Progenitor cell of endocrine pancreas (in vitro differentiated cells): ENCODE data around the gene MCRIP1. TPM values are rescaled to one million over a fixed set of nuclear protein-coding genes. Genes with fewer than 3 reads are reported as not detected.

ENCODE experiments used
- DNase-seq: peaks from one replicate; pipeline ENCODE4 v3.0.0; 2021; ENCODE audit warnings: low spot score; ENCODE audit not compliant: unreplicated experiment
- H3K27ac Mint-ChIP-seq: 2 replicates; pipeline ENCODE4 v1.8.0; 2021; ENCODE audit warnings: mild to moderate bottlenecking, moderate library complexity, mixed read lengths
- H3K27me3 Mint-ChIP-seq: 2 replicates; pipeline ENCODE4 v1.8.0; 2021; ENCODE audit warnings: mixed read lengths
- H3K36me3 Mint-ChIP-seq: 2 replicates; pipeline ENCODE4 v1.8.0; 2022; ENCODE audit warnings: mixed read lengths; ENCODE audit not compliant: insufficient read depth
- H3K4me1 Mint-ChIP-seq: 2 replicates; pipeline ENCODE4 v1.8.0; 2021; ENCODE audit warnings: low read depth, mixed read lengths
- H3K4me3 Mint-ChIP-seq: 2 replicates; pipeline ENCODE4 v1.8.0; 2021; ENCODE audit warnings: low read depth, mild to moderate bottlenecking, moderate library complexity, mixed read lengths
- H3K9me3 Mint-ChIP-seq: 2 replicates; pipeline ENCODE4 v1.8.0; 2021; ENCODE audit warnings: low read depth, mixed read lengths
- total RNA-seq: library from RNA; stranded (reverse); gene quantifications from 2 replicates; pipeline ENCODE4 v1.2.1, GENCODE V29; 2021
- TF ChIP-seq, protein P1 (sequence below): fragments of 200-600 bp; sonication (generic); IDR thresholded peaks from one replicate; pipeline ENCODE4 v1.5.0; 2021; ENCODE audit warnings: antibody characterized with exemption, mild to moderate bottlenecking; ENCODE audit not compliant: unreplicated experiment

Gene MCRIP1
- total RNA-seq, 1 donor from 2014 or later = 157 TPM

DNA sequence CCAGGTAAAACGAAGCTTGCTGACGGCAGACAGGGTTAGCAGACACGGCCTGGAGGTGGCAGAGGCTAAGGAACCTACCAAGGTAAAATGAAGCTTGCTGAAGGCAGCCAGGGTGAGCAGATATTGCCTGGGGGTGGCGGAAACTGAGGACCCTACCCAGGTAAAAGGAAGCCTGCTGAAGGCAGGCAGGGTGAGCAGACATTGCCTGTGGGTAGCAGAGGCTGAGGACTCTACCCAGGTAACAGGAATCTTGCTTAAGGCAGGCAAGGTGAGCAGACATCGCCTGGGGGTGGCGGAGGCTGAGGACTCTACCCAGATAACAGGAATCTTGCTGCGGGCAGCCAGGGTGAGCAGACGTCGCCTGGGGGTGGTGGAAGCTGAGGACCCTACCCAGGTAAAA lies 31.8 kb downstream of the MCRIP1 start:
- TF ChIP-seq, protein P1, sequence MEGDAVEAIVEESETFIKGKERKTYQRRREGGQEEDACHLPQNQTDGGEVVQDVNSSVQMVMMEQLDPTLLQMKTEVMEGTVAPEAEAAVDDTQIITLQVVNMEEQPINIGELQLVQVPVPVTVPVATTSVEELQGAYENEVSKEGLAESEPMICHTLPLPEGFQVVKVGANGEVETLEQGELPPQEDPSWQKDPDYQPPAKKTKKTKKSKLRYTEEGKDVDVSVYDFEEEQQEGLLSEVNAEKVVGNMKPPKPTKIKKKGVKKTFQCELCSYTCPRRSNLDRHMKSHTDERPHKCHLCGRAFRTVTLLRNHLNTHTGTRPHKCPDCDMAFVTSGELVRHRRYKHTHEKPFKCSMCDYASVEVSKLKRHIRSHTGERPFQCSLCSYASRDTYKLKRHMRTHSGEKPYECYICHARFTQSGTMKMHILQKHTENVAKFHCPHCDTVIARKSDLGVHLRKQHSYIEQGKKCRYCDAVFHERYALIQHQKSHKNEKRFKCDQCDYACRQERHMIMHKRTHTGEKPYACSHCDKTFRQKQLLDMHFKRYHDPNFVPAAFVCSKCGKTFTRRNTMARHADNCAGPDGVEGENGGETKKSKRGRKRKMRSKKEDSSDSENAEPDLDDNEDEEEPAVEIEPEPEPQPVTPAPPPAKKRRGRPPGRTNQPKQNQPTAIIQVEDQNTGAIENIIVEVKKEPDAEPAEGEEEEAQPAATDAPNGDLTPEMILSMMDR = no peak
- no peaks in the 10 kb centered on the region for H3K4me1 Mint-ChIP-seq
- no peak for DNase-seq
- peaks cover 49% of the 10 kb centered on the region for H3K27me3 Mint-ChIP-seq
- H3K9me3 Mint-ChIP-seq = peaks cover 3% of the 10 kb centered on the region
- H3K27ac Mint-ChIP-seq = no peak overlapping the region
- no peak overlapping the region for H3K4me3 Mint-ChIP-seq
- peaks cover 2% of the 10 kb centered on the region for H3K36me3 Mint-ChIP-seq

DNA sequence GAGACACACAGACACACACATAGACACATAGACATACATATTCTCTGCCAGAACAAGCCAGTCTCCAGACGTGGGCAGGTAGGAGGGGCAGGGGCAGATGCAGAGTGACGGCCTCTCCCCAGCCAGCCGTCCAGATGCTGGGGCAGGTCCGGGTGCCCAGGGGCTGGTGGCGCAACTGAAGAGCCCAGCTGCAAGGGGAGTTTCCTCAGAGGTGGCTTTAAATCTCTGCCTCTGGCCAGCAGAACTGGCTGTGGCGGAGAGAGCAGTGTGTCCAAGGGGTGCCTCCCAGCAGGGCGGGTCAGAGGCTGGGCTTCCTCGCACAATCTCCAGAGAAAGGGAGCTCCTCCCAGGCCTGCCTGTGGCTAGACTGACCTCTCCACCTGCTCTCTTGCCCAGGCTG lies 38.6 kb downstream of the MCRIP1 start:
- no peak overlapping the region for H3K27ac Mint-ChIP-seq
- TF ChIP-seq, protein P1 = no peak
- H3K4me1 Mint-ChIP-seq = no peaks in the 10 kb centered on the region
- H3K9me3 Mint-ChIP-seq = no peaks in the 10 kb centered on the region
- H3K36me3 Mint-ChIP-seq = no peaks in the 10 kb centered on the region
- peaks cover 1% of the 10 kb centered on the region for H3K27me3 Mint-ChIP-seq
- no peak overlapping the region for H3K4me3 Mint-ChIP-seq
- DNase-seq = no peak

DNA sequence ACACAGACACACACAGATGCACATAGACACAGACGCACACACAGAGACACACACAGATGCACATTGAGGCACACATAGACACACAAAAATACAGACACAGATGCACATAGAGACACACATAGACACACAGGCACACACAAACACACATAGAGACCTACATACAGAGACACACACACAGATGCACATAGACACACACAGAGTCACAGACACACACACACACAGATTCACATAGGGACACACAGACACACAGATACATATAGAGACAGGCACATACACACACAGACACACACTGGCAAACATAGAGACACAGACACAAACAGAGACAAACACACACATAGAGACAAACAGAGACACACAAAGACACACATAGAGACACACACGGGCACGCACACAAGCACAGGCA lies 39.0 kb downstream of the MCRIP1 start:
- no peak overlapping the region for H3K4me3 Mint-ChIP-seq
- H3K9me3 Mint-ChIP-seq = no peaks in the 10 kb centered on the region
- no peak overlapping the region for H3K27ac Mint-ChIP-seq
- DNase-seq = no peak
- TF ChIP-seq, protein P1 = no peak
- H3K27me3 Mint-ChIP-seq = no peaks in the 10 kb centered on the region
- H3K36me3 Mint-ChIP-seq = no peaks in the 10 kb centered on the region
- no peaks in the 10 kb centered on the region for H3K4me1 Mint-ChIP-seq

DNA sequence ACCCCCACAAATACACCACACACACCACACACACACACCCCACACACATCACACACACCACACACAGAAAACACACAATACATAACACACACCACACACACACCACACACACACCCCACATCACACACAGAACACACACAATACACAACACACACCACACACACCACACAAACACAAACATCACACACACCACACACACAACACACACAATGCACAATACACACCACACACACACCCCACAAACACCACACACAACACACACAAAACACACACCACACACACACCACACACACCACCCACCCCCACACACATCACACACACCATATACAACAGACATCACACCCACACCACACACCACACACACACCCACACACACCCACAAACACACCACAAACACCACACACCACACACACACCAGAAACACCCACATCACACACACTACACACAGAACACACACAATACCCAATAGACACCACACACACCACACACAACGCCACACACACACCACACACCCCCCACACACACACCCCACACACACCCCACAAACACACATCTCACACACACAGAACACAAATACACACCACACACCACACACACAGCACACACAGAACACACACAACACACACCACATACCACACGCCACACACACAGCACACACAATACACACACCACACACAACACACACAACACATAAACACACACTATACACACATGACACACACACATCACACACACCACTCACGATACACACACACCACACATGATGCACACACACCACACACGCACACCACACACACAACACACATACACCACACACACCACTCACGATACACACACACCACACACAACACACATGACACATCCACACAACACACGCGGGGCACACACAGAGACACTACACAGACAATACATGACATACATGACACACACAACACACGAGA lies 40.1 kb downstream of the MCRIP1 start:
- DNase-seq = no peak
- no peaks in the 10 kb centered on the region for H3K36me3 Mint-ChIP-seq
- no peaks in the 10 kb centered on the region for H3K27me3 Mint-ChIP-seq
- TF ChIP-seq, protein P1 = no peak
- no peaks in the 10 kb centered on the region for H3K9me3 Mint-ChIP-seq
- H3K4me1 Mint-ChIP-seq = no peaks in the 10 kb centered on the region
- no peak overlapping the region for H3K4me3 Mint-ChIP-seq
- H3K27ac Mint-ChIP-seq = no peak overlapping the region

Other genes with a start within 250 kb of the MCRIP1 start
- gene NPLOC4, start 196.2 kb downstream of the MCRIP1 start, total RNA-seq = 93.8 and 102 TPM in 2 replicates
- gene TSPAN10, start 196.1 kb downstream of the MCRIP1 start, total RNA-seq = 4.0 and 4.4 TPM in 2 replicates
- gene PDE6G, start 176.7 kb downstream of the MCRIP1 start, total RNA-seq = 0.50 TPM in 1 of 2 replicates, not detected in the other
- gene OXLD1, start 166.7 kb downstream of the MCRIP1 start, total RNA-seq = 18.6 and 23.6 TPM in 2 replicates
- 24.8 and 26.6 TPM in 2 replicates for gene CCDC137, start 166.6 kb downstream of the MCRIP1 start, total RNA-seq
- 42.1 TPM in 2 replicates for gene ARL16, start 149.5 kb downstream of the MCRIP1 start, total RNA-seq
- gene HGS, start 149.3 kb downstream of the MCRIP1 start, total RNA-seq = 127 and 141 TPM in 2 replicates
- gene MRPL12, start 129.9 kb downstream of the MCRIP1 start, total RNA-seq = 63.6 and 63.9 TPM in 2 replicates
- 36.9 and 40.9 TPM in 2 replicates for gene SLC25A10, start 121.0 kb downstream of the MCRIP1 start, total RNA-seq
- gene GCGR, start 29.1 kb downstream of the MCRIP1 start, total RNA-seq = 2.1 and 2.2 TPM in 2 replicates
- not detected in 2 replicates for gene PPP1R27, start 1.8 kb upstream of the MCRIP1 start, total RNA-seq
- gene P4HB, start 27.2 kb upstream of the MCRIP1 start, total RNA-seq = 467 and 484 TPM in 2 replicates
- gene ARHGDIA, start 38.0 kb upstream of the MCRIP1 start, total RNA-seq = 239 and 248 TPM in 2 replicates
- gene ALYREF, start 58.3 kb upstream of the MCRIP1 start, total RNA-seq = 98.9 and 99.7 TPM in 2 replicates
- gene ANAPC11, start 58.4 kb upstream of the MCRIP1 start, total RNA-seq = 137 and 139 TPM in 2 replicates
- gene NPB, start 68.9 kb upstream of the MCRIP1 start, total RNA-seq = 0.78 and 1.7 TPM in 2 replicates
- 93.2 and 95.2 TPM in 2 replicates for gene PCYT2, start 78.1 kb upstream of the MCRIP1 start, total RNA-seq
- gene SIRT7, start 84.9 kb upstream of the MCRIP1 start, total RNA-seq = 32.4 and 34.0 TPM in 2 replicates
- 29.5 and 30.2 TPM in 2 replicates for gene MAFG, start 94.4 kb upstream of the MCRIP1 start, total RNA-seq
- 65.0 and 65.6 TPM in 2 replicates for gene PYCR1, start 104.0 kb upstream of the MCRIP1 start, total RNA-seq
- not detected in 2 replicates for gene MYADML2, start 113.9 kb upstream of the MCRIP1 start, total RNA-seq
- 0.60 and 1.3 TPM in 2 replicates for gene NOTUM, start 127.9 kb upstream of the MCRIP1 start, total RNA-seq
- gene ASPSCR1, start 144.3 kb upstream of the MCRIP1 start, total RNA-seq = 55.5 and 55.7 TPM in 2 replicates
- gene CENPX, start 189.6 kb upstream of the MCRIP1 start, total RNA-seq = 64.1 and 66.2 TPM in 2 replicates
- gene LRRC45, start 190.0 kb upstream of the MCRIP1 start, total RNA-seq = 39.4 and 43.7 TPM in 2 replicates
- gene RAC3, start 198.4 kb upstream of the MCRIP1 start, total RNA-seq = 25.2 and 26.2 TPM in 2 replicates
- 72.2 and 77.6 TPM in 2 replicates for gene DCXR, start 204.4 kb upstream of the MCRIP1 start, total RNA-seq
- 60.1 and 65.5 TPM in 2 replicates for gene RFNG, start 218.5 kb upstream of the MCRIP1 start, total RNA-seq
- 134 and 137 TPM in 2 replicates for gene GPS1, start 218.6 kb upstream of the MCRIP1 start, total RNA-seq
- gene DUS1L, start 232.5 kb upstream of the MCRIP1 start, total RNA-seq = 85.2 and 93.8 TPM in 2 replicates